ENCODE data around the gene POU2F1. TPM values are rescaled to one million over a fixed set of nuclear protein-coding genes. Genes with fewer than 3 reads are reported as not detected.

The POU2F1 gene
- total and polyA plus RNA-seq, 4 donors, result 0.93 to 10.5 (median 6.5) TPM

GRCh38 chr1:167185062-167185461 lies 35.6 kb upstream of the POU2F1 start:
- Histone ChIP-seq H3K4me3 (ENCODE audit: low read depth in 1 of 3, low read length in 3 of 3) (no peak overlapping the region), H3K9ac (ENCODE audit: low read depth in 1 of 2, low read length in 2 of 2) (no peak overlapping the region), H3K9me3 (ENCODE audit: control insufficient read depth in 4 of 4, low read length in 3 of 4) (no peaks in the 10 kb centered on the region), H3K4me1 (ENCODE audit: control insufficient read depth in 4 of 4, insufficient read depth in 4 of 4, low read length in 3 of 4) (no peaks in the 10 kb centered on the region), H3K36me3 (ENCODE audit: control insufficient read depth in 4 of 4, insufficient read depth in 3 of 4, low read depth in 1 of 4, low read length in 3 of 4) (no peaks in the 10 kb centered on the region), H3K27me3 (ENCODE audit: control insufficient read depth in 4 of 4, insufficient read depth in 4 of 4, low read length in 3 of 4) (no peaks in the 10 kb centered on the region), H3K27ac (ENCODE audit: low read depth in 1 of 2, low read length in 2 of 2) (no peak overlapping the region)
- no peak for TF ChIP-seq YY1 (IDR thresholded peaks at IDR 0.05)
- no peak for TF ChIP-seq NR2F2 (IDR thresholded peaks at IDR 0.05)
- TF ChIP-seq MAX (IDR thresholded peaks at IDR 0.05), result no peak
- no peak for TF ChIP-seq JUND (IDR thresholded peaks at IDR 0.05)
- no peak for TF ChIP-seq RXRA (IDR thresholded peaks at IDR 0.05)
- no peak for TF ChIP-seq RAD21 (IDR thresholded peaks at IDR 0.05)
- no peak for TF ChIP-seq SP1 (IDR thresholded peaks at IDR 0.05)
- no peak for TF ChIP-seq GABPA (IDR thresholded peaks at IDR 0.05 in 1 of 2, conservative IDR thresholded peaks at IDR 0.05 in 1 of 2)
- TF ChIP-seq CTCF (IDR thresholded peaks at IDR 0.05; ENCODE audit: low read depth, low read length, missing input control), result no peak
- TF ChIP-seq FOXA2 (IDR thresholded peaks at IDR 0.05), result no peak
- no peak for TF ChIP-seq REST (IDR thresholded peaks at IDR 0.05)
- WGBS, result 85% methylated on average over 3 of the region's 3 CpGs
- no peak for DNase-seq (ENCODE audit: low spot score)

GRCh38 chr1:167185974-167186657 lies 34.6 kb upstream of the POU2F1 start:
- no peaks in the 10 kb centered on the region for H3K4me1 ChIP-seq (ENCODE audit: control insufficient read depth in 4 of 4, insufficient read depth in 4 of 4, low read length in 3 of 4)
- 75% methylated on average over 6 of the region's 6 CpGs for WGBS
- no peaks in the 10 kb centered on the region for H3K36me3 ChIP-seq (ENCODE audit: control insufficient read depth in 4 of 4, insufficient read depth in 3 of 4, low read depth in 1 of 4, low read length in 3 of 4)
- no peak overlapping the region for H3K9ac ChIP-seq (ENCODE audit: low read depth in 1 of 2, low read length in 2 of 2)
- H3K4me3 ChIP-seq (ENCODE audit: low read depth in 1 of 3, low read length in 3 of 3), result no peak overlapping the region
- DNase-seq (ENCODE audit: low spot score), result no peak
- TF ChIP-seq RXRA (IDR thresholded peaks at IDR 0.05), result no peak
- no peak for TF ChIP-seq YY1 (IDR thresholded peaks at IDR 0.05)
- TF ChIP-seq JUND (IDR thresholded peaks at IDR 0.05), result no peak
- TF ChIP-seq ZBTB33 (IDR thresholded peaks at IDR 0.05), result no peak
- no peak for TF ChIP-seq ATF3 (IDR thresholded peaks at IDR 0.05)
- TF ChIP-seq HNF4G (IDR thresholded peaks at IDR 0.05), result no peak
- no peak for TF ChIP-seq FOXA2 (IDR thresholded peaks at IDR 0.05)
- TF ChIP-seq NR2F2 (IDR thresholded peaks at IDR 0.05), result no peak
- TF ChIP-seq MAX (IDR thresholded peaks at IDR 0.05), result no peak
- no peak for TF ChIP-seq REST (IDR thresholded peaks at IDR 0.05)
- H3K27ac ChIP-seq (ENCODE audit: low read depth in 1 of 2, low read length in 2 of 2), result no peak overlapping the region
- no peaks in the 10 kb centered on the region for H3K9me3 ChIP-seq (ENCODE audit: control insufficient read depth in 4 of 4, low read length in 3 of 4)
- H3K27me3 ChIP-seq (ENCODE audit: control insufficient read depth in 4 of 4, insufficient read depth in 4 of 4, low read length in 3 of 4), result no peaks in the 10 kb centered on the region
